ENCODE results near the gene CRB2.

Gene CRB2

DNA sequence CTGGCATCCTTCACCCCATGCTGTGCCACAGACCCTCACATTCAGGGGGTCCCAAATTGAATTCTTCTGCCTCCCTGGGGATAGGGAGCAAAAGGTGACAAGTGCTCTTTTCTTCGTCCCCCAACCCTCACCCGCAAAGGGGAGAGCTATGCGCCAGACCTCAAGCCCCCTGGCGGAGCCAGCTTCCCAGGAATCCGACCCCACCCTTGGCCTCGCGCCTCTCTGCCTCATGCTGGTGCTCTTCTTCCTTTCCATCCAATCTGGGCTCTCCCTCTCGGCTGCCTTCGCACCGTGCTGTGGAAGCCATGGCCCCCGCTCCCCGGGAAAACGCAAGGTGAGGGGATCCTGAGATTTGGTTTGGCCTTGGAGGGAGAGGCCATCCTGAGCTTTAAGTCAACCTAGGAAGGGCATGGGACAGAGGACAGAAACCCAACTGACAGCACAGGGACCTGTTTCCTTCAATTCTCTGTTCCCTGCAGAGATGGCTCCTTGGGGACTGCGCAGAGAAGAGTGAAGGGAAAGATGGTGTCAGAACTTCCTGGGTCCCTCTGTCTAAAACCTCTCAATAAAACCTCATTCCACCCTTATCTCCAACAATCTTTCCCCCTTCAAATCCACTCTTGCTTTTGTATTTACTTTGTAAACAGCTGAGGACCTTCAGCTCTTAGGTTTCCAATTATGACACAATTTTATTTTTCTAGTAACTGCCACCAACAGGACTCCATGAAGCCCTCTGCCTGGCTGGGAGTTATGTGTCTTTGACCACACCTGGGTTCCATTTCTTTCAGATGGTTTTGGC, 36.3 kb upstream of the CRB2 start:
- Histone ChIP-seq H3K27ac (ENCODE audit: low read depth, low read length) (no peak overlapping the region), H3K4me3 (ENCODE audit: low read length) (no peak overlapping the region), H3K9me3 (ENCODE audit: insufficient read depth, low read depth, low read length) (no peaks in the 10 kb centered on the region), H3K4me1 (ENCODE audit: insufficient read depth, low read length) (peaks cover 6% of the 10 kb centered on the region; the same call in 1 of the 2 replicates), H3K36me3 (ENCODE audit: insufficient read depth, low read length) (no peaks in the 10 kb centered on the region), H3K27me3 (ENCODE audit: insufficient read depth, low read length) (no peaks in the 10 kb centered on the region), H3K9ac (ENCODE audit: low read depth, low read length) (no peak overlapping the region)
- WGBS = 89% methylated on average over 14 of the region's 14 CpGs

DNA sequence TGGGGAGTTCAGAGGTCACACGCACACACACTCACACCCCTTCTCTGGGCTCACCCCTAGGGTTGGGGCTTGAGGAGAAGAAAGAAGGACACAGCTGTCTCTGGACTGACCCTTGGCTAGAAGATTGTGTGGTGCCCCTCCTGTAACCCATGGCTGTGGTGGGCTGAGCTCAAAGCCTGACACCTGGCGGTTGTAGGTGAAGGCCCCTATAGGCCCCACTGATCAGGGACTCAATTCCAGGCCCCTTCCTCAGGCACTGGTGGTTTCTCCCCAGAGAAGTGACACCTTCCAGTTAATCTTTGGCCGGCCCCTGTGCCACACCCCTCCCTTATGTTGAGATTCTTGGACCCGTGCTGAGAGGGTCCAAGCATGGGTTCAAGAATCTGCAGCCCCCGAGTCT, 35.2 kb upstream of the CRB2 start:
- Histone ChIP-seq H3K27me3 (ENCODE audit: insufficient read depth, low read length) (no peaks in the 10 kb centered on the region), H3K9me3 (ENCODE audit: insufficient read depth, low read depth, low read length) (no peaks in the 10 kb centered on the region), H3K27ac (ENCODE audit: low read depth, low read length) (no peak overlapping the region), H3K4me1 (ENCODE audit: insufficient read depth, low read length) (peaks cover 6% of the 10 kb centered on the region; the same call in 1 of the 2 replicates), H3K36me3 (ENCODE audit: insufficient read depth, low read length) (no peaks in the 10 kb centered on the region), H3K9ac (ENCODE audit: low read depth, low read length) (no peak overlapping the region), H3K4me3 (ENCODE audit: low read length) (no peak overlapping the region)
- 84% methylated on average over 4 of the region's 5 CpGs for WGBS

DNA sequence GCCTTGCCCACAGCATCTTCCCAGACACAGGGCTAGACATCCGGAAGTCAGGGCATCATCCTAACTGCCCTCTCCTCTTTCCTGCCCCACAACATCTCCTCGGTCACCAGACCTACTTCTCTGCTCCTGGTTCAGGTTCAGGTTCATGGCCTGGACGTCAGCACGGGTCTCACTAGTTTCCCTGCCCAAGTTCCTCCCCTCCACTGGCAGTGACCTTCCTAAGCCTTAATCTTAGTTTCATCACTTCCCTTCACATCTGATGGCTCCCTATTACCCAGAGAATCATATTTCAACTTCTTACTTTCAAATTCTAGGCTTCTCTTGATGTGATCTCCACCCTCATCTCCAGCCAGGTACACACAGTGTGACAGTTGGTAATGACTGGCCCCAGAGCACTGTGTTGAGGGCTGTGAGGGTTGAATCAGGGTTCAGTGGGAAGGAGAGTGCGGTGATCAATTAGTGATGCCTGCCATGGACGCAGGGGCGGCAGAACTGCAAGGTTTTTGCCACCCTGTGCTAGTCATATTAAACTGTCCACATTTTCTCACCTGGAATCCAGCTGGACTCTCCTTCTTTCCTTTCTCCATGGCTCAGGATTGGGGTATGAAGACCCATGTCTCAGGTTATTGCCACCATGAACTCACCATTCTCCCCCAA, 34.3 kb upstream of the CRB2 start:
- Histone ChIP-seq H3K36me3 (ENCODE audit: insufficient read depth, low read length) (no peaks in the 10 kb centered on the region), H3K9ac (ENCODE audit: low read depth, low read length) (no peak overlapping the region), H3K27ac (ENCODE audit: low read depth, low read length) (no peak overlapping the region), H3K9me3 (ENCODE audit: insufficient read depth, low read depth, low read length) (no peaks in the 10 kb centered on the region), H3K4me1 (ENCODE audit: insufficient read depth, low read length) (peaks cover 6% of the 10 kb centered on the region; the same call in 1 of the 2 replicates), H3K4me3 (ENCODE audit: low read length) (no peak overlapping the region), H3K27me3 (ENCODE audit: insufficient read depth, low read length) (no peaks in the 10 kb centered on the region)
- 91% methylated on average over 7 of the region's 7 CpGs for WGBS

DNA sequence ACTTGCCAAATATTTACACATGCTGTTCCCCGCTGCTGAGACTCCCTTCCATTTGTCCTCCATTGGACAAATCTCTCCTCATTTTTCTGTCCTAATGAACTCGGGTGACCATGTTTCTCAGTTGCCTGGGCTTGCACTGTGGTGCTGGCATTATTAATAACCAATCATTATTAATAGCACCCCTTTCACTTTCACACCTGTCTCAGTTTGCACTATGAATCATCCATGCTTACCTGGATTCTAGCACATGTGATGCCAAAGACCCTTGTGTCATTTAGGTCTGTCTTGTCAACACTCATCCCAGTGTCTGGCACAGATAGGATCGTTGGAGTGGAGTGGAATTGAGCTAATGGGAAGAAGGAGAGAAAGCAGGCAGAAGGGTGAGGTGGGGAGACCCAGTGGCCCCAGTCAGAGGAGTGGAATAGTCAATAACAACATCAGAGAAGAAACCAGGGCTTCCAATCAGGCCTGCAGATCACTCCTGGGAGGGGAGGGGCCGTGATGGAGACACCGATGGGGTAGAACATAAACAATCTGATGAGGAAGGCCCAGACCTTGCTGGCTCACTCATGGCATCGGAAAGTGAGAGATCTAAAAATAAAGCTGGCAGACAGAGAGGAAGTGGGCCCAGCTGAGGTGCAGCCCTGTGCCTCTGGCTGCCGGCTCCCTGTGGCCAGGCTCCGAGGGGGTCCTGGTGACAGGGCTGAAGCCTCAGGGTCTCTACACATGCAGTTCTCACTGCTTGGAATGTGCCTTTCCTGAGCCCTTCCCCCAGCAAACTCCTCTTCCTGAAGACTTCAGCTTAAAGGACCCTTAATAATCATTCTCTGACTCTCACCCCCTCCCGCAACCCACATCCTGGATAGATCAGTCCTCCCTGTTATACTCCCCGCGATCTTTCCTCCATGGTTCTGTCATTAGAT, 33.5 kb upstream of the CRB2 start:
- Histone ChIP-seq H3K4me1 (ENCODE audit: insufficient read depth, low read length) (peaks cover 6% of the 10 kb centered on the region; the same call in 1 of the 2 replicates), H3K27ac (ENCODE audit: low read depth, low read length) (no peak overlapping the region), H3K9me3 (ENCODE audit: insufficient read depth, low read depth, low read length) (no peaks in the 10 kb centered on the region), H3K36me3 (ENCODE audit: insufficient read depth, low read length) (no peaks in the 10 kb centered on the region), H3K4me3 (ENCODE audit: low read length) (no peak overlapping the region), H3K27me3 (ENCODE audit: insufficient read depth, low read length) (no peaks in the 10 kb centered on the region), H3K9ac (ENCODE audit: low read depth, low read length) (no peak overlapping the region)
- 66% methylated on average over 11 of the region's 11 CpGs for WGBS

DNA sequence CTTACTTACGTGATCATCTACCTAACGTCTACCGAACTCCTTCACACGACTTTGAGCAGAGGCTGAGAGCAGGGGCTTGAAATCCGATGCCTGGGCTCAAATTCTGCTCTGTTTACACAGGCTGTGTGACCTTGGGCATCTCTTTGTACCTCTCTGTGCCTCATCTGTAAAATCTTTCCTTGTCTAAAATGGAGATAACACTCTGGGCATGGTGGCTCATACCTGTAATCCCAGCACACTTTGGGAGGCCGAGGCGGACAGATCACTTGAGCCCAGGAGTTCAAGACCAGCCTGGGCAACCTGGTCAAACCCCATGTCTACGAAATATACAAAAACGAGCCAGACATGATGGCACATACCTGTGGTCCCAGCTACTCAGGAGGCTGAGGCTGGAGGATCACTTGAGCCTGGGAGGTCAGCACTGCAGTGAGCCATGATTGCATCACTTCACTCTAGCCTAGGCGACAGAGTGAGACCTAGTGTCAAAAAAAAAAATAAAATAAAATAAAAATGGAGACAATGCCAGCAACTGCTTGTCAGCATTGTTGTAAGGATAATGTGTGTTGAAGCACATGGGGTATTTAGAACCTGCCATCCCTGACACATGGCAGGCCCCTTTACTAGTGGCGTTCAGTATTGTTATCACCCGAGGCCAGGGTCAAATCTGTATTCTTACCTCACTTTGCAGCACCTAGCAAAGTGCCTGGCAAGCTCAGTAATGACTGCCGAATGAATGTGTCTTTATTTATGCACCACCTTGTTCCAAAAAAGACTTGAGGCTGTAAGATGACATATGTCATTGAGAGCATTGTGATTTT, 32.6 kb upstream of the CRB2 start:
- Histone ChIP-seq H3K36me3 (ENCODE audit: insufficient read depth, low read length) (no peaks in the 10 kb centered on the region), H3K4me1 (ENCODE audit: insufficient read depth, low read length) (peaks cover 6% of the 10 kb centered on the region; the same call in 1 of the 2 replicates), H3K27ac (ENCODE audit: low read depth, low read length) (no peak overlapping the region), H3K4me3 (ENCODE audit: low read length) (no peak overlapping the region), H3K27me3 (ENCODE audit: insufficient read depth, low read length) (no peaks in the 10 kb centered on the region), H3K9me3 (ENCODE audit: insufficient read depth, low read depth, low read length) (no peaks in the 10 kb centered on the region), H3K9ac (ENCODE audit: low read depth, low read length) (no peak overlapping the region)
- 73% methylated on average over 13 of the region's 13 CpGs for WGBS

DNA sequence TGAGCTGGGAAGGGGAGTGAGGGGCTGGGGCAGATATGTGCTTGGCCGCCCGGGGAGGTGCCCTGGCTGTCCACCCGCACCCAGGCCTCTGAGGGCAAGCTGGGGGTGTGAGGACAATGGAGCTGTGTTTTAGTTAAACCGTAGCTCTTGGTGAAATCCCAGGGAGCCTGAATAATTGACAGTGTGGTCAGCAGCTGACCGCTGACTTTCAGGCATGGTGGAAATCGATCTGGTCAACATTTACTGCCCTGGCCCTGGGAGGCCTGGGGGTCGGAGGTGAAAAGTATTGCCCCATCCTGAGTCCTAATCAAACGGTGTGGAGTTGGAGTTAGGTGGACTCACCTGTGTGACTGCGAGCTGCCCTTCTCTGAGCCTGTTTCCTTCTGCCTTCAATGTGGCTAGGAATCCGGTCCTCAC, 31.2 kb upstream of the CRB2 start:
- Histone ChIP-seq H3K9ac (ENCODE audit: low read depth, low read length) (no peak overlapping the region), H3K9me3 (ENCODE audit: insufficient read depth, low read depth, low read length) (no peaks in the 10 kb centered on the region), H3K4me3 (ENCODE audit: low read length) (no peak overlapping the region), H3K27me3 (ENCODE audit: insufficient read depth, low read length) (no peaks in the 10 kb centered on the region), H3K27ac (ENCODE audit: low read depth, low read length) (no peak overlapping the region), H3K4me1 (ENCODE audit: insufficient read depth, low read length) (peaks cover 6% of the 10 kb centered on the region; the same call in 1 of the 2 replicates), H3K36me3 (ENCODE audit: insufficient read depth, low read length) (no peaks in the 10 kb centered on the region)
- 91% methylated on average over 10 of the region's 10 CpGs for WGBS

DNA sequence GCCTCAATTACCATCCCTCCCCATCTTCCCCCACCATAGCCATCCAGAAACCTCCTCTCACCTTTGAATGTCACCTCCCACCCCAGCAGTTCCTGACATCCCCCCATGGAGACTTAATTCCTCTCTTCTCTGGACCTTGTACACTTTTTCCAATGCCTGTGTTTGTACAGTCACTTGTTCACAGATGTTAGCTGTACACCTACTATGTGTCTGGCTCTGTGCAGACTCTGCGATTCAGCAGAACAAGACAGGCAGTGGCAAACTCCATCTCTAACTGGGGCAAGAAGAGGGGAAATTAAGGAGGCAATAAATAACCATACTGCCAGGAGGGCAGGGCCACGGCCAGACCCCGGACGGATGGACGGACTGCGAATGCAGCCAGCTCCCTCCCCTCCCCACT, 29.8 kb upstream of the CRB2 start:
- H3K36me3 ChIP-seq (ENCODE audit: insufficient read depth, low read length) = no peaks in the 10 kb centered on the region

DNA sequence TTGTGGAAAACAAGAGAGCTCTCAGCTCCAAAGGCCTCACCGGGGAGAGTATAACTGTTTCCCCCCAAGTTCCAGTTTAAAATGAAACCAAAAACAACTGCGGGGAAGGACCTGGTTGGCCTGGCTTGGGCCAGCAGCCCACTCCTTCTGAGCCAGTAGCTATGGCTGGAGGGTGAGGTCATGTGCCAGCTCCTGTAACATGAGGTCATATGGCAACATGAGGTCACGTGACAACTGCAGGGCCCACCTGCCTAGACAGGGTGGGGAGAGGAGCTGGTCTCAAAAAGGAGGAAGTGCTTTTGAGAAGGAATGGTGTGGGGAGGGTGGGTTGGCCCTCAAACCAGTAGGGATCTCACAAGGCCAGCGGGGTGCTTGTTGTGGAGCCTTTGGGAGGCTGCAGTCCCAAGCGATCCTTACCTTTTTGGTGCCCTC, 29.3 kb upstream of the CRB2 start:
- H3K4me1 ChIP-seq (ENCODE audit: insufficient read depth, low read length) = peaks cover 6% of the 10 kb centered on the region; the same call in 1 of the 2 replicates
- no peaks in the 10 kb centered on the region for H3K36me3 ChIP-seq (ENCODE audit: insufficient read depth, low read length)
- H3K27me3 ChIP-seq (ENCODE audit: insufficient read depth, low read length) = no peaks in the 10 kb centered on the region
- no peak overlapping the region for H3K27ac ChIP-seq (ENCODE audit: low read depth, low read length)
- no peaks in the 10 kb centered on the region for H3K9me3 ChIP-seq (ENCODE audit: insufficient read depth, low read depth, low read length)
- H3K9ac ChIP-seq (ENCODE audit: low read depth, low read length) = no peak overlapping the region
- 76% methylated on average over 5 of the region's 5 CpGs for WGBS
- H3K4me3 ChIP-seq (ENCODE audit: low read length) = no peak overlapping the region

More for the DNA sequence above, 29.8 kb upstream of the CRB2 start:
- Histone ChIP-seq H3K4me1 (ENCODE audit: insufficient read depth, low read length) (peaks cover 6% of the 10 kb centered on the region; the same call in 1 of the 2 replicates), H3K4me3 (ENCODE audit: low read length) (no peak overlapping the region), H3K9ac (ENCODE audit: low read depth, low read length) (no peak overlapping the region), H3K27me3 (ENCODE audit: insufficient read depth, low read length) (no peaks in the 10 kb centered on the region), H3K9me3 (ENCODE audit: insufficient read depth, low read depth, low read length) (no peaks in the 10 kb centered on the region), H3K27ac (ENCODE audit: low read depth, low read length) (no peak overlapping the region)
- 77% methylated on average over 6 of the region's 6 CpGs for WGBS

DNA sequence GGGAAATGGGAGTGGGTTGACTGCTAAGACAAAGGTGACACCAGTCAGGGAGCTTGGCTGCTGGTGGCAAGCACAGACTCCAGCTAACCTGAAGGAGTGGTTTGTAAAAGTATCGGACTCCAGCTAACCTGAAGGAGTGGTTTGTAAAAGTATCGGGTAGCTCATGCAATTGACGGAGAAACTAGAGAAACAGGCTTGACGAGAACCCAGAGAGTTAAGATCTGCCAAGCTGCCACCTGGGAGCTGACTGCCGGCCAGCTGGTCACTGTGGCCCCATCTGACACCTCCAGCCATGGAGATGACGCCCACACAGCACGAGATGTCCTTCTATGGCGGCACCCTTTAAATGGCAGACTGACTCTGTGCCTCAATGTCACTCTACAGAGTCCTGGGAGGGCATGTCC, 28.3 kb upstream of the CRB2 start:
- no peak overlapping the region for H3K9ac ChIP-seq (ENCODE audit: low read depth, low read length)
- no peak overlapping the region for H3K27ac ChIP-seq (ENCODE audit: low read depth, low read length)
- peaks cover 4% of the 10 kb centered on the region; the same call in 1 of the 2 replicates for H3K4me1 ChIP-seq (ENCODE audit: insufficient read depth, low read length)
- H3K27me3 ChIP-seq (ENCODE audit: insufficient read depth, low read length) = no peaks in the 10 kb centered on the region
- H3K36me3 ChIP-seq (ENCODE audit: insufficient read depth, low read length) = no peaks in the 10 kb centered on the region
- 93% methylated on average over 8 of the region's 8 CpGs for WGBS
- no peak overlapping the region for H3K4me3 ChIP-seq (ENCODE audit: low read length)
- H3K9me3 ChIP-seq (ENCODE audit: insufficient read depth, low read depth, low read length) = no peaks in the 10 kb centered on the region

DNA sequence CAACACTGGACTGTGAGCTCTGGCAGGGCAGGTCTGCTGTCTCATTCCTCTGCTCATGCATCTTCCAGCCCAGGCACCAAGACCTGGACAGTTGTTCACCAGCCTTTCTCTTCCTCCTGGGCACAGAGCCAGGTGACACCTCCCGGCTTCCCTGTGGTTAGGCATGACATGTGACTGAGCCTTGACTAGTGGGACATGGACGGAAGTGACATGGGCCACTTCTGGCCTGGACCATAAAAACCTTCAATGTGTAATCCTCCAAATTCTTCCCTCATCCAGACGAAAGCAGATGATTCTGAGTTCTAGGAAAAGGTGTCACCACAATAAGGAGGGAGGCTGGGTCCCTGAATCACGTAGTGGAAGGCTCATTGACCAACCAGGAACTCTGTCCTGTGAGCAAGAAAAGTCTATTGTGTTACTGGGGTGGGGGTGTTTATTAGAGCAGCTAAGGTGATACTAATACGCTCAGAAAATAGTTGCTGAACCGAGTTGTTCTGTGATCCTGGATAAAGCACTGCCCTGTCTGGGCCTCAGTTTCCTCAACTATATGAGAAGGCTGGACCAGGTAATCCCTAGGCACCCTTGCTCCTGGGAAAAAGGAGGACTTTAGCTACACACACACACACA, 26.6 kb upstream of the CRB2 start:
- no peak overlapping the region for H3K9ac ChIP-seq (ENCODE audit: low read depth, low read length)
- no peaks in the 10 kb centered on the region for H3K27me3 ChIP-seq (ENCODE audit: insufficient read depth, low read length)
- H3K36me3 ChIP-seq (ENCODE audit: insufficient read depth, low read length) = no peaks in the 10 kb centered on the region
- no peaks in the 10 kb centered on the region; the same call in 1 of the 2 replicates for H3K4me1 ChIP-seq (ENCODE audit: insufficient read depth, low read length)
- no peaks in the 10 kb centered on the region for H3K9me3 ChIP-seq (ENCODE audit: insufficient read depth, low read depth, low read length)
- H3K4me3 ChIP-seq (ENCODE audit: low read length) = no peak overlapping the region
- H3K27ac ChIP-seq (ENCODE audit: low read depth, low read length) = no peak overlapping the region
- 92% methylated on average over 6 of the region's 6 CpGs for WGBS

Measured in HUES64 (cell line).